ENCODE data around the gene MED12L. TPM values are rescaled to one million over a fixed set of nuclear protein-coding genes. Genes with fewer than 3 reads are reported as not detected.

The MED12L gene
- total and polyA plus RNA-seq, 9 donors: 0.15 to 2.4 (median 0.75) TPM

DNA sequence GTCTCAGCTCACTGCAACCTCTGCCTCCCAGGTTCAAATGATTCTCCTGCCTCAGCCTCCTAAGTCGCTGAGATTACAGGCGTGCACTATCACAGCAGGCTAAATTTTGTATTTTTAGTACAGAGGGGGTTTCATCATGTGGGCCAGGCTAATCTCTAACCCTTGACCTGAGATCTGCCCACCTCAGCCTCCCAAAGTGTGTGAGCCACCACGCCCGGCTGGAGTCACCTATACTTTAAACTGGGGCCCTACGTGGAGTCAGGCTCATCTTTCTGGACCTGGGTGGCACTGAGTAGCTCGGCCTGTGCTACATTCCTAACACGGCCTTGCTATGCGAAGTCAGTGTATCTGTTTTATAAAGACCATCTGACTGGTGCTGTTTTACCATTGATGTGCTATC, 111.8 kb downstream of the MED12L start:
- Histone ChIP-seq H3K9me3 (no peaks in the 10 kb centered on the region), H3K27me3 (no peaks in the 10 kb centered on the region), H3K4me3 (no peak overlapping the region), H3K27ac (no peak overlapping the region), H3K4me1 (ENCODE audit: insufficient read depth) (no peaks in the 10 kb centered on the region), H3K36me3 (no peaks in the 10 kb centered on the region)
- TF ChIP-seq POLR2A (IDR thresholded peaks at IDR 0.05): no peak
- no peak for TF ChIP-seq EP300 (IDR thresholded peaks at IDR 0.05)
- TF ChIP-seq, protein P1, sequence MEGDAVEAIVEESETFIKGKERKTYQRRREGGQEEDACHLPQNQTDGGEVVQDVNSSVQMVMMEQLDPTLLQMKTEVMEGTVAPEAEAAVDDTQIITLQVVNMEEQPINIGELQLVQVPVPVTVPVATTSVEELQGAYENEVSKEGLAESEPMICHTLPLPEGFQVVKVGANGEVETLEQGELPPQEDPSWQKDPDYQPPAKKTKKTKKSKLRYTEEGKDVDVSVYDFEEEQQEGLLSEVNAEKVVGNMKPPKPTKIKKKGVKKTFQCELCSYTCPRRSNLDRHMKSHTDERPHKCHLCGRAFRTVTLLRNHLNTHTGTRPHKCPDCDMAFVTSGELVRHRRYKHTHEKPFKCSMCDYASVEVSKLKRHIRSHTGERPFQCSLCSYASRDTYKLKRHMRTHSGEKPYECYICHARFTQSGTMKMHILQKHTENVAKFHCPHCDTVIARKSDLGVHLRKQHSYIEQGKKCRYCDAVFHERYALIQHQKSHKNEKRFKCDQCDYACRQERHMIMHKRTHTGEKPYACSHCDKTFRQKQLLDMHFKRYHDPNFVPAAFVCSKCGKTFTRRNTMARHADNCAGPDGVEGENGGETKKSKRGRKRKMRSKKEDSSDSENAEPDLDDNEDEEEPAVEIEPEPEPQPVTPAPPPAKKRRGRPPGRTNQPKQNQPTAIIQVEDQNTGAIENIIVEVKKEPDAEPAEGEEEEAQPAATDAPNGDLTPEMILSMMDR (IDR thresholded peaks at IDR 0.05): no peak
- intact Hi-C loops (cut with DNase I): no loop called here
- WGBS, 3 donors: 96 to 99% (median 97%) methylated on average over 8 of the region's 8 CpGs
- no peak for DNase-seq

DNA sequence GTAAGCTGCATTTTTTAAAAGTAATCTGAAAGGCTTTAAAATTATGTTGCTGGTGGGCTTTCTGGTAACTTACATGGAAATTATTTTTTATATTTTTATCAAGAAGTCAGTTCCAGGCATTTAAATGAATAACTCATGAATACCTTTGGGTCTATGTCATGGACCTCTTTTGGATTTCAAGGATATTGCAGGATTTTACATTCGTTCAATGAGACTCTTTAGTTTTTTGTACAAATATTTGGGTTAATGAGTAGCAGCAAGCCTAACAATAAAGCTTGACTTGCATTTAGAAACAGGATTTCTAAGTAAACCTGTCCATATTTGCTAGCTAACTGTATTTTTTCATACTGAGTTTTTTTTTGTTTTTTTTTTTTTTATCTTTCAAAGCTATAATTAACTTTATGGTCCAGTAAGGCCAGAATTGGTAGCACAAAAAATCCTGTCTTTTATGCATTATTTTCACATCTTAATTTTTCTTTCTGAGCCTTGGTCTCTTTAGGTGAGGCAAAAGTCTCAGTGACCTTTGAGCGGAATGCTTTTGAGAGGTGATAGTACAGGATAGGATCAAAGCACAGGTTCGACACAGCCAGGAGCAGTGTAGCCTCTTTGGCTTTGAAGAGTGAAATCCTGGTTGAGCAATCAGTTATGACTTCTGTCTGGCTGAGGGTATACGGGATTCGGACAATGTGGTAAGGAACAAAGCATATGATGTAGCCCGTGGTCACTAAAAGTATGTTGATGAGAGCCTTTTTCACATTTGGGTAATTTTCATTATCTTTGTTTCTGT, 112.7 kb downstream of the MED12L start:
- WGBS, 3 donors: 76 to 83% (median 80%) methylated on average over 6 of the region's 6 CpGs
- TF ChIP-seq EP300 (IDR thresholded peaks at IDR 0.05): no peak
- TF ChIP-seq, protein P1 (IDR thresholded peaks at IDR 0.05): no peak
- TF ChIP-seq POLR2A (IDR thresholded peaks at IDR 0.05): no peak

DNA sequence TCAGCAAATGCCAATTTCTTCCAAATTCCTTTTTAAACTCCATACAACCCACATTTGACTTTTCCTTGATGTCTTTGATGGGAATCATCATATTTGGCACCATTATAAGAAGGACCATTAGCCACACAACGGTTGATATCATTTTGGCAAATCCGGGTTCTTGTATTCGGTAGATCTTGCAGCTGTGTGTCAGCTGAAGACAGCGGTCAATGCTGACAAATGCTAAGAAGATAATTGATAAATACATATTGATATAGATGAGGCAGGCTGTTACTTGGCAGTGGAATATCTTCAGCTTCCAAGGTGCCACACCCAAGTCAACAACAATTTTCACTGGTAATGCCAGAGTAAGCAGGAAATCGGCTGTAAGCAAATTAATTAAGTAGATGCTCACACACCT, 113.4 kb downstream of the MED12L start:
- Histone ChIP-seq H3K4me1 (ENCODE audit: insufficient read depth) (no peaks in the 10 kb centered on the region), H3K36me3 (no peaks in the 10 kb centered on the region), H3K27ac (no peak overlapping the region), H3K27me3 (no peaks in the 10 kb centered on the region), H3K9me3 (no peaks in the 10 kb centered on the region), H3K4me3 (no peak overlapping the region)
- intact Hi-C loops (cut with DNase I): no loop called here
- no peak for TF ChIP-seq POLR2A (IDR thresholded peaks at IDR 0.05)
- no peak for TF ChIP-seq EP300 (IDR thresholded peaks at IDR 0.05)
- TF ChIP-seq, protein P1 (IDR thresholded peaks at IDR 0.05): no peak
- DNase-seq: no peak
- 92 to 98% (median 94%) methylated on average over 5 of the region's 5 CpGs for WGBS, 3 donors

More for the DNA sequence above, 112.7 kb downstream of the MED12L start:
- intact Hi-C loops (cut with DNase I): no loop called here
- Histone ChIP-seq H3K9me3 (no peaks in the 10 kb centered on the region), H3K4me1 (ENCODE audit: insufficient read depth) (no peaks in the 10 kb centered on the region), H3K36me3 (no peaks in the 10 kb centered on the region), H3K4me3 (no peak overlapping the region), H3K27ac (no peak overlapping the region), H3K27me3 (no peaks in the 10 kb centered on the region)
- no peak for DNase-seq

DNA sequence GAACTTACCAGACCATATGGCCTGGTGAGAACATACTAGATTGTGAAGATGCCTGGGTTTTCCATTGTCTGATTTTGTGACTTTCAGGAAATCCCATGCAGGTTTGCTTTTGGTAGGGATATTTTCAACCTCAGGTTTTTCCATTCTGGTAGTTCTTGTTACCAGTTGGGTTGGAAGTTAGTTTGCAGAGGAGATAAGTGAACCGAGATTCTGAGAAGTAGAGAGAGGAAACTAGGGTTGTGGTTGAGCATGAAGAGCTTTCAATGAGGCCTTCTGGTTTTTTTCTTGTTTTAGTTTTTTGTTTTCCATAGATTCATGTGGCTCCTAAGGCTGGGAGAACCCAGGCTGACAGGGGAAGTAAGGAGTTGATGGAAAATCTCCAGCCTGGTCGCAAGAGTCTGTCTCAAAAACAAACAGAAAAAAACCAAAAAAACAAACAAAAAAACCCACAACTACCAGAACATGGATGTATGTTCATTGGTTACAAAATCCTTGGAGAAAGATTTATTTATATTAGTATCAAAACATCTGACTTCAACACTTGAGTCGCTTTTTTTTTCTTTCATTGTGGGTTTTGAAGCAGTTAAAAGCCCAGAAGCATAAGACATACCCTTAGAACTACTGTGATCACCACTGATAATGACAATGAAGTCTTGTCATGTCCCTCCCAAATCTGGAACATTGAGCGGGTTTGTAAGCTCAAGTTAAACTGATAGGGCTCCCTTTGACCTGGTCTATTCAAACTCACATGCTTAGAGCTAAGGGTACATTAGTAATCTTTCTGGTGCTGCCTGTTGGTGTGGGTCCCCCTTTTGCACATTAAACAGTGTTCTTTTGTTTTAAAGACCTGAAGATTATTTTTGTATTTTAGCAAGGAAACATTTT, 114.3 kb downstream of the MED12L start:
- Histone ChIP-seq H3K9me3 (no peaks in the 10 kb centered on the region), H3K36me3 (no peaks in the 10 kb centered on the region), H3K4me1 (ENCODE audit: insufficient read depth) (no peaks in the 10 kb centered on the region), H3K27me3 (no peaks in the 10 kb centered on the region), H3K4me3 (no peak overlapping the region), H3K27ac (no peak overlapping the region)
- no peak for DNase-seq
- WGBS, 3 donors: 83 to 92% (median 86%) methylated on average over 4 of the region's 4 CpGs
- TF ChIP-seq POLR2A (IDR thresholded peaks at IDR 0.05): no peak
- no peak for TF ChIP-seq EP300 (IDR thresholded peaks at IDR 0.05)
- TF ChIP-seq, protein P1 (IDR thresholded peaks at IDR 0.05): no peak
- intact Hi-C loops (cut with DNase I): no loop called here

All from ovary (tissue), 9 donors.